Subcutaneous abdominal adipose tissue (tissue), 5 donors: ENCODE results near the gene NDFIP1.

Experiments
- H3K27ac ChIP-seq: one replicate; pipeline ENCODE4 v1.7.0; 2013; ENCODE audit warnings: low read depth, mild to moderate bottlenecking, inconsistent platforms, low read length, moderate library complexity
- H3K27me3 ChIP-seq, 5 donors: one replicate each; pipeline ENCODE4 v1.7.0; 2013; ENCODE audit warnings: low read length in 5 of 5, inconsistent platforms in 1 of 5; ENCODE audit not compliant: control insufficient read depth in 5 of 5, insufficient read depth in 4 of 5
- H3K36me3 ChIP-seq, 5 donors: one replicate each; pipeline ENCODE4 v1.7.0; 2013; ENCODE audit warnings: low read length in 5 of 5; ENCODE audit not compliant: control insufficient read depth in 5 of 5, insufficient read depth in 5 of 5
- H3K4me1 ChIP-seq, 5 donors: one replicate each; pipeline ENCODE4 v1.7.0; 2013; ENCODE audit warnings: low read length in 5 of 5, mild to moderate bottlenecking in 3 of 5, moderate library complexity in 1 of 5; ENCODE audit not compliant: control insufficient read depth in 5 of 5, insufficient read depth in 5 of 5
- H3K4me3 ChIP-seq, 5 donors: one replicate each; pipeline ENCODE4 v1.7.0; 2013; ENCODE audit warnings: low read length in 5 of 5, low read depth in 1 of 5
- H3K9ac ChIP-seq, 5 donors: one replicate each; pipeline ENCODE4 v1.7.0; 2013; ENCODE audit warnings: low read length in 5 of 5, mild to moderate bottlenecking in 4 of 5, moderate library complexity in 3 of 5
- H3K9me3 ChIP-seq, 5 donors: one replicate each; pipeline ENCODE4 v1.7.0; 2013; ENCODE audit warnings: low read length in 5 of 5; ENCODE audit not compliant: control insufficient read depth in 5 of 5
- donor health status: healthy.
- donor health status: healthy.
- donor health status: healthy.
- donor health status: healthy.
- donor health status: healthy.

The NDFIP1 gene

GRCh38 chr5:142131394-142131793 is 22.8 kb downstream of the NDFIP1 start:
- Histone ChIP-seq H3K4me3 (no peak overlapping the region), H3K36me3 (peaks cover 16 to 35% (median 20%) of the 10 kb centered on the region in 5 donors), H3K27ac (no peak overlapping the region), H3K27me3 (no peaks in the 10 kb centered on the region), H3K9ac (no peak overlapping the region), H3K9me3 (no peaks in the 10 kb centered on the region), H3K4me1 (peaks cover 0 to 34% (median 14%) of the 10 kb centered on the region in 5 donors)

GRCh38 chr5:142132916-142133315 is 24.3 kb downstream of the NDFIP1 start:
- Histone ChIP-seq H3K4me3 (no peak overlapping the region), H3K9ac (no peak overlapping the region), H3K27ac (no peak overlapping the region), H3K4me1 (peaks cover 0 to 30% (median 11%) of the 10 kb centered on the region in 5 donors), H3K27me3 (no peaks in the 10 kb centered on the region), H3K9me3 (no peaks in the 10 kb centered on the region), H3K36me3 (peaks cover 21 to 40% (median 30%) of the 10 kb centered on the region in 5 donors)

- Histone ChIP-seq H3K27me3 (no peaks in the 10 kb centered on the region), H3K4me1 (peaks cover 0 to 24% (median 11%) of the 10 kb centered on the region in 5 donors), H3K9me3 (no peaks in the 10 kb centered on the region), H3K36me3 (peaks cover 21 to 45% (median 34%) of the 10 kb centered on the region in 5 donors), H3K27ac (no peak overlapping the region), H3K4me3 (no peak overlapping the region), H3K9ac (no peak overlapping the region)
Observed at GRCh38 chr5:142133330-142134206, 25.0 kb downstream of the NDFIP1 start.

DNA sequence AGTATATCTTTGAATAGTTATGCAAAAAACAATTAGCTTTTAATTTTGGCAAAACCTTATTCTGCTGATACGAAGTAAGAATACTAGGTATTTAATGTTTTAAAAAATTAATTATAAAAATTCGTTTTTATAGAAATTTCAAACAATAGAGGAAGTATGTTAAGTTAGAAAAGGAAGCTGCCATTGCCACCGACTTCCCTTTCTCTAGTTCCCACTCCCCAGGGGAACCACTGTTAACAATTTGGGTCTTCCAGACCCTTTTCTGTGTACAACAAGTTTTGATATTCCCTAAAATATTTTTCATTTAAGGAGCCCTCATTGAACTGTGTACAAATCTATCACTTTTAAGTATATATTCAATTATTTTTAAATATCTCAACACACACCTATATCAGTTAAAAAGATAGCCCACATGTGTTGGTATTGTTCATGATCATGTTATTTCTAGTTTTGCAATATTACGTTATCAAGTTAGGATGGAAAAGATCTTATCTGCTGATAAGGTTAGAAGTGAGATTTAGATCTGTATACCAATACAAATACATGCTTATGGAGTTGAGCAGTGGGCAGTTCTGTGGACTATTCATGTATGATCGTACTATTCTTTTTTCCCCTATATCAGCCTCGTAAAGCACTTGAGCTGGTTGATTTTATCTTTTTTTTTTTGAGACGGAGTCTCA is 25.9 kb downstream of the NDFIP1 start:
- Histone ChIP-seq H3K36me3 (peaks cover 23 to 49% (median 34%) of the 10 kb centered on the region in 5 donors), H3K27ac (no peak overlapping the region), H3K4me1 (peaks cover 0 to 15% (median 8%) of the 10 kb centered on the region in 5 donors)

DNA sequence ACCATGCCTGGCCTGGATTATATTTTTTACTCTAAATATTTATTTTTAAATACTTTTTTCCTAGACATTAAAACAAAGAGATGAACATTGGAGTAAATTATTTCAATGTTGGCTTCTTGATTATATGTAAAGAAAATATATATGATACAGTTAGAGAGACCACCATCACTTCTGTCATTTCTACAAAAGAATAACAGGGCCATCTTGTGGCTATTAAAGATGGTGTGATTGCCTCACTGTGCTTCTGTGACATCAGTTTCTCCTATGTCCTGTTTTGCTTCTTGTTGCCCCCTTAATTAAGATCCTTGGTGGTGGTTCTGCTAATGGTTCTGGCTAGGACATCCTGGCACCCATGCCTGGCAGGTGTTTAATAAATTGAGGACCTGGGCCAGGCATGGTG is 32.9 kb downstream of the NDFIP1 start:
- H3K36me3 ChIP-seq, result peaks cover 27 to 58% (median 45%) of the 10 kb centered on the region in 5 donors

More for the DNA sequence above, 25.9 kb downstream of the NDFIP1 start:
- Histone ChIP-seq H3K9ac (no peak overlapping the region), H3K4me3 (no peak overlapping the region), H3K9me3 (no peaks in the 10 kb centered on the region), H3K27me3 (no peaks in the 10 kb centered on the region)

DNA sequence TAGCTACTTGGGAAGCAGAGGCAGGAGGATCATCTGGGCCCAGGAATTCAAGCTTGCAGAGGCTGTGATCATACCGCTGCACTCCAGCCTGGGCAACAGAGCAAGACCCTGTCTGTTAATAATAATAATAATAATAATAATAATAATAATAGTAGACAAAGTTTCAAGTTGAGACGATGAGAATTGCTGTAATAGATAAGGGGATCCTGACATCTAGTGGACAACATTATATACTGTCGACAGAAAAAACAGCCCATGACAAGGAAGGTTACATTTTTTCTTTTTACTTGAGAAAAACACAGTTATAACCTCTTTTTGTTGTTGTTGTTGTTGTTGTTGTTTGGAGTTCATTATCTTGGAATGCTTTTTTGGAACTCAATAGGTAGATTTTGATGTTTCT is 35.3 kb downstream of the NDFIP1 start:
- Histone ChIP-seq H3K9me3 (no peaks in the 10 kb centered on the region), H3K27ac (no peak overlapping the region), H3K4me3 (no peak overlapping the region), H3K4me1 (peaks cover 0 to 4% (median 0%) of the 10 kb centered on the region in 5 donors), H3K27me3 (no peaks in the 10 kb centered on the region), H3K9ac (no peak overlapping the region), H3K36me3 (peaks cover 37 to 60% (median 50%) of the 10 kb centered on the region in 5 donors)

More for the DNA sequence above, 32.9 kb downstream of the NDFIP1 start:
- no peak overlapping the region for H3K9ac ChIP-seq
- no peak overlapping the region for H3K27ac ChIP-seq
- H3K4me1 ChIP-seq, result peaks cover 0 to 4% (median 0%) of the 10 kb centered on the region in 5 donors
- H3K9me3 ChIP-seq, result no peaks in the 10 kb centered on the region
- no peak overlapping the region for H3K4me3 ChIP-seq
- no peaks in the 10 kb centered on the region for H3K27me3 ChIP-seq

- H3K9ac ChIP-seq, result peak overlapping the region in 1 of 5 donors; percentile 18
- no peaks in the 10 kb centered on the region for H3K27me3 ChIP-seq
- peaks cover 0 to 4% (median 0%) of the 10 kb centered on the region in 5 donors for H3K4me1 ChIP-seq
- no peak overlapping the region for H3K4me3 ChIP-seq
- no peaks in the 10 kb centered on the region for H3K9me3 ChIP-seq
- peaks cover 37 to 55% (median 51%) of the 10 kb centered on the region in 5 donors for H3K36me3 ChIP-seq
- H3K27ac ChIP-seq, result no peak overlapping the region
Observed at GRCh38 chr5:142145106-142145900, 36.7 kb downstream of the NDFIP1 start.

GRCh38 chr5:142149363-142149762 is 40.8 kb downstream of the NDFIP1 start:
- no peaks in the 10 kb centered on the region for H3K27me3 ChIP-seq
- H3K9ac ChIP-seq, result no peak overlapping the region
- H3K27ac ChIP-seq, result no peak overlapping the region
- H3K36me3 ChIP-seq, result peaks cover 30 to 59% (median 52%) of the 10 kb centered on the region in 5 donors
- no peak overlapping the region for H3K4me3 ChIP-seq
- H3K4me1 ChIP-seq, result peaks cover 0 to 4% (median 0%) of the 10 kb centered on the region in 5 donors
- H3K9me3 ChIP-seq, result no peaks in the 10 kb centered on the region

- Histone ChIP-seq H3K9me3 (no peaks in the 10 kb centered on the region), H3K36me3 (peaks cover 23 to 57% (median 44%) of the 10 kb centered on the region in 5 donors), H3K27me3 (no peaks in the 10 kb centered on the region), H3K9ac (no peak overlapping the region), H3K27ac (no peak overlapping the region), H3K4me3 (no peak overlapping the region), H3K4me1 (peaks cover 0 to 3% (median 0%) of the 10 kb centered on the region in 5 donors)
Observed at GRCh38 chr5:142150431-142150830, 41.9 kb downstream of the NDFIP1 start.
